Tibial artery (tissue), 4 donors: ENCODE results near the gene WDR5.
A peak's percentile ranks its signal among the peaks of the same experiment; 100 is the strongest.

Experiments
- DNase-seq, 2 donors: peaks; one replicate each; pipeline ENCODE4 v3.0.0-alpha.2; 2019
- H3K27ac ChIP-seq, 2 donors: fragments of 200-600 bp; sonication (generic) in 1 of 2; 1 replicate in 1 of 2; 2 replicates in 1 of 2; pipeline ENCODE4 v1.5.1; 2018 to 2019; ENCODE audit warnings: mild to moderate bottlenecking in 1 of 2
- H3K27me3 ChIP-seq, 2 donors: fragments of 200-600 bp; sonication (generic) in 1 of 2; one replicate each; pipeline versions ENCODE4 v1.5.1 to v1.6.0; 2016 to 2019
- H3K36me3 ChIP-seq, 3 donors: fragments of 200-600 bp; sonication (generic) in 2 of 3; one replicate each; pipeline ENCODE4 v1.5.1; 2016 to 2019; ENCODE audit warnings: mild to moderate bottlenecking in 2 of 3
- H3K4me1 ChIP-seq, 4 donors: fragments of 200-600 bp; sonication (generic) in 2 of 4; 1 replicate in 3 of 4; 2 replicates in 1 of 4; pipeline ENCODE4 v1.5.1; 2016 to 2019
- H3K4me3 ChIP-seq, 2 donors: fragments of 200-600 bp; sonication (generic) in 1 of 2; 1 replicate in 1 of 2; 2 replicates in 1 of 2; pipeline ENCODE4 v1.5.1; 2018 to 2019; ENCODE audit warnings: mild to moderate bottlenecking in 2 of 2
- H3K9me3 ChIP-seq, 3 donors: fragments of 200-600 bp; sonication (generic) in 1 of 3; one replicate each; pipeline ENCODE4 v1.5.1; 2016 to 2019
- intact Hi-C: fragments of 100-400 bp; cut with DNase I; formaldehyde crosslinking; loops from one replicate; pipeline ENCODE4 v1.15.0; 2023; ENCODE audit warnings: low total_unique reads
- TF ChIP-seq, protein P1 (sequence below), 2 experiments: fragments of 200-600 bp in 1 of 2; fragments of 450-650 bp in 1 of 2; IDR thresholded peaks; one replicate each; pipeline ENCODE4 v1.5.1; 2017 to 2019; ENCODE audit warnings: antibody characterized with exemption in 2 of 2, mild to moderate bottlenecking in 1 of 2, moderate library complexity in 1 of 2

WDR5 gene

DNA sequence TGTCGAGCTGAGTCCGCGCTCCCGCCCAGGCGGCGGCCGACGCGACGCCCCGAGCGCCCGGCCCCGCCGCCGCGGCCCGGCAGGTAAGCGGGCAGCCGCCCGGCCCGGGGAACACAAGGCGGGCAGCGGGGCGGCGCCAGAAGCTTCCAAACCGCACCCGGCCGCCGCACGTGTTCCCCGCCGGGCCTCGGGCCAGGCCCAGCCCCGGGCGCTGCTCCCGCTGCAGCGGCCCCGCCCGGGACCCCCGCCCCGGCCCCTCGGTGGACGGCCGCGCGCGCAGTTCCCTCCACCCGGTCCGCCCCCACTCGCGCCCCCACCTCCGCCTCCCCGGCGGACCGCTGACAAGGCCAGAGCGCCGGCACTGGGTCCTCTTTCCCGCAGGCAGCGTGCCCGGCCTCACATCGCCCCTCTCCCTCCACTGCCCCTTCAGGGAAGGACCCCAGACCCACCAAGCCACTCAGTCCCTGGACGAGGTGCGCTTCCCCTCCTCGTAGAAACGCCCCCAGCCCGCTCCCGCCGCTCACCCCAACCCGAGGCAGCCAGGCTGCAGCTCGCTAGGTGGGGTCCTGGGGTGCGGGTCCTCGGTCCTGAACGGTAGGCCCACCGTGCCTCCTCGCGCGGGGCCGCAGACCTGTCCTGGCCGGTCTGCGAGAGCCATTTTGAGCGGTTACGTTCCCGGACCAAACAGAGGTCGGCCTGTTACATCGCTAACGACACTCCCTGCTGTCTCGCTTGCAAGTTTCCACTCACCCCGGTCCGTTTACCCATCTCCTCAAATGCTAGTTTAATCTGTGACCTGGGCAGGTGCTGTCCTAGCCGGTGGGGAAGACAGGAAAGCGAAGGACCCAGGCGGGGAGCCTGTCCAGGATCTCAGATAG, 475 bp downstream of the WDR5 start:
- intact Hi-C loops = loop anchor here (1.0 to 5.0 kb wide), 2 partner anchors 27 to 69 kb away; partner anchors contain the start of gene BRD3
- peaks cover 0 to 47% (median 36%) of the 10 kb centered on the region in 4 donors for H3K4me1 ChIP-seq
- TF ChIP-seq, protein P1, sequence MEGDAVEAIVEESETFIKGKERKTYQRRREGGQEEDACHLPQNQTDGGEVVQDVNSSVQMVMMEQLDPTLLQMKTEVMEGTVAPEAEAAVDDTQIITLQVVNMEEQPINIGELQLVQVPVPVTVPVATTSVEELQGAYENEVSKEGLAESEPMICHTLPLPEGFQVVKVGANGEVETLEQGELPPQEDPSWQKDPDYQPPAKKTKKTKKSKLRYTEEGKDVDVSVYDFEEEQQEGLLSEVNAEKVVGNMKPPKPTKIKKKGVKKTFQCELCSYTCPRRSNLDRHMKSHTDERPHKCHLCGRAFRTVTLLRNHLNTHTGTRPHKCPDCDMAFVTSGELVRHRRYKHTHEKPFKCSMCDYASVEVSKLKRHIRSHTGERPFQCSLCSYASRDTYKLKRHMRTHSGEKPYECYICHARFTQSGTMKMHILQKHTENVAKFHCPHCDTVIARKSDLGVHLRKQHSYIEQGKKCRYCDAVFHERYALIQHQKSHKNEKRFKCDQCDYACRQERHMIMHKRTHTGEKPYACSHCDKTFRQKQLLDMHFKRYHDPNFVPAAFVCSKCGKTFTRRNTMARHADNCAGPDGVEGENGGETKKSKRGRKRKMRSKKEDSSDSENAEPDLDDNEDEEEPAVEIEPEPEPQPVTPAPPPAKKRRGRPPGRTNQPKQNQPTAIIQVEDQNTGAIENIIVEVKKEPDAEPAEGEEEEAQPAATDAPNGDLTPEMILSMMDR (IDR thresholded peaks at IDR 0.05) = no peak

DNA sequence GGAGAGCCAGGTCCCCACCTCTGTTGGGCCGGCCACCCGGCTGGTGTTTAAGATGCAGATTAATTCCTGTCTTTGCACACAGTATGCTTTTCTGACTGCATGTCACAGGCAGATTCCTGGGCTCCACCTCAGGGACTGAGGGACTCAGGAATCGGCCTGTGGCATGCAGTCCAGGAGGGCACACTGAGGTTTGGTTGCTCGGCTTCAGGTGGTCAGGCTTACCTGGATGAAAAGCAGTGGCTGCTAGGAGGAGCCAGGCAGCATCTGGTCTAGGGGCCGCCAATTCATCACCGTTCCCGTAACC, 1.1 kb downstream of the WDR5 start:
- Histone ChIP-seq H3K4me3 (peak overlapping the region; percentile 74 to 80), H3K4me1 (peaks cover 0 to 41% (median 34%) of the 10 kb centered on the region in 4 donors), H3K9me3 (no peaks in the 10 kb centered on the region), H3K27ac (peak overlapping the region; percentile 64 to 88), H3K27me3 (no peaks in the 10 kb centered on the region), H3K36me3 (peaks cover 19 to 24% (median 23%) of the 10 kb centered on the region in 3 donors)
- TF ChIP-seq, protein P1 (IDR thresholded peaks at IDR 0.05) = no peak
- intact Hi-C loops = loop anchor here (1.0 to 5.0 kb wide), 2 partner anchors 26 to 70 kb away; partner anchors contain the start of gene BRD3
- DNase-seq = no peak

More for the DNA sequence above, 475 bp downstream of the WDR5 start:
- Histone ChIP-seq H3K27me3 (no peaks in the 10 kb centered on the region), H3K27ac (peak overlapping the region; percentile 64 to 88), H3K4me3 (peak overlapping the region; percentile 74 to 80), H3K36me3 (peaks cover 13 to 18% (median 18%) of the 10 kb centered on the region in 3 donors), H3K9me3 (no peaks in the 10 kb centered on the region)
- DNase-seq = no peak

DNA sequence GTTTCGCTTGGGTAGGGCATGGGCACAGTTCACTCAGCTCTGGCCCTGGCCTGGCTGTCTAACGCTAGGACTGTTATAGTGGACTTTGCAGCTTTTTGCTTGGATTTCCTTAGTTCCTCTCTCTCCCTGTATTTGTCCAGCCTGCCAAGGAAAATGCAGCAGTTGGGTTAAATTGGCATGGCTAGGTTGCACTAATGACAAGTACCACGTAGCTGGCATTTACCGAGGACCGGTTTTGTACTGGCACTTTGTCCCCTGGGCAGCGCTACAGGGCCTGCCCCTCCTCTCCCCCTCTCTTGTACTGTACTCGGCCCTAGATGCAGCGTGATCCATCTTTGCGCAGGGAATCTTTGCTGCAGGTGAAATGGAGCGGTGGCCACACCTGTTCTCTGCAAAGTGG, 2.4 kb downstream of the WDR5 start:
- H3K9me3 ChIP-seq = no peaks in the 10 kb centered on the region
- TF ChIP-seq, protein P1 (IDR thresholded peaks at IDR 0.05) = no peak
- no peak overlapping the region for H3K27ac ChIP-seq
- H3K27me3 ChIP-seq = no peaks in the 10 kb centered on the region
- no peak overlapping the region for H3K4me3 ChIP-seq
- intact Hi-C loops = loop anchor here (5.0 kb wide), 1 partner anchor 71 kb away; the partner anchor contains the start of gene BRD3
- no peak for DNase-seq
- peaks cover 0 to 41% (median 34%) of the 10 kb centered on the region in 4 donors for H3K4me1 ChIP-seq
- peaks cover 32 to 37% (median 36%) of the 10 kb centered on the region in 3 donors for H3K36me3 ChIP-seq

DNA sequence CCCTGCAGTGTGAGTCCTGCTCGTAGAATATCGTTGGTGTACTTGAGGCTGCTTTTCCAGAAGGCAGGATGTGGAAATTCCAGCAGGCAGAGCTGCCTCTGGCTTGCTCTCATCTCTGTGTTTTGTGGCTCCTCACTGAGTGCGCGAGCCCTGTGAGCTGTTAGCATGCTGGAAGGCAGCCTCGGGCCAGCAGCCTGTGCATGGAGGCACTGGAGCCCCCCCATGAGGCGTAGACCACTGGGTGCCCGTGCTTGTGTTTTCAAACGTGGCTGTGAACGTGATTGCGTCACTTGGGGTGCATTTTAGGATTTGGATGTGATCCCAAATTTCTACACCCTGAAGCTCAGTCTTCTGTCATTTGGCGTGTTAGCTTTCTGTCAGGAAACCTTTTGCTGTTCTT, 3.2 kb downstream of the WDR5 start:
- peaks cover 0 to 39% (median 34%) of the 10 kb centered on the region in 4 donors for H3K4me1 ChIP-seq
- no peaks in the 10 kb centered on the region for H3K27me3 ChIP-seq
- TF ChIP-seq, protein P1 (IDR thresholded peaks at IDR 0.05) = no peak
- peaks cover 40 to 45% (median 44%) of the 10 kb centered on the region in 3 donors for H3K36me3 ChIP-seq
- H3K9me3 ChIP-seq = no peaks in the 10 kb centered on the region
- H3K4me3 ChIP-seq = no peak overlapping the region
- H3K27ac ChIP-seq = no peak overlapping the region
- no peak for DNase-seq
- intact Hi-C loops = loop anchor here (5.0 kb wide), 1 partner anchor 72 kb away; the partner anchor contains the start of gene BRD3

DNA sequence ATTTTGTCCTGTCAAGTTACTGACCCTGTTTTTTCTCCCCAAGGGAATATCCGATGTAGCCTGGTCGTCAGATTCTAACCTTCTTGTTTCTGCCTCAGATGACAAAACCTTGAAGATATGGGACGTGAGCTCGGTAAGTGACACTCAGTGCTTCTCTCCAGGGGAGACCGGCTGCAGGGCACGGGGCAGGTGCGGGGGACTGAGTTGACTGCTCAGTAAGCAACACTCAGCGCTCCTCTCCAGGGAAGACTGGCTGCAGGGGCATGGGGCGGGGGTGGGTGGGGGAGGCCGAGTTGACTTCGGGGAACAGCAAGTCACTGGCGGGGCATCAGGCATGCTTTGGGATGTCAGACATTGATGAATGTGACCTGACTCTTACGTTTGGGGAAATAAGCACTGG, 6.0 kb downstream of the WDR5 start:
- intact Hi-C loops = no loop called here
- TF ChIP-seq, protein P1 (IDR thresholded peaks at IDR 0.05) = no peak
- peaks cover 49 to 73% (median 66%) of the 10 kb centered on the region in 3 donors for H3K36me3 ChIP-seq
- H3K4me3 ChIP-seq = no peak overlapping the region
- no peaks in the 10 kb centered on the region for H3K27me3 ChIP-seq
- no peak overlapping the region for H3K27ac ChIP-seq
- no peaks in the 10 kb centered on the region for H3K9me3 ChIP-seq
- no peak for DNase-seq
- H3K4me1 ChIP-seq = peaks cover 0 to 25% (median 21%) of the 10 kb centered on the region in 4 donors
